Neuronal stem cell (in vitro differentiated cells): ENCODE measurements around the gene AMOTL2.

Source experiments
- DNase-seq: peaks from one replicate; pipeline ENCODE4 v3.0.0-alpha.2; 2013; ENCODE audit warnings: low spot score
- H2AFZ ChIP-seq: one replicate; pipeline ENCODE4 v1.6.1; 2013; ENCODE audit warnings: mild to moderate bottlenecking, low read length, inconsistent platforms
- H2AK5ac ChIP-seq: 2 replicates; pipeline ENCODE4 v1.6.1; 2013; ENCODE audit warnings: low read depth, mild to moderate bottlenecking, inconsistent platforms, low read length, moderate library complexity, mixed read lengths
- H2BK120ac ChIP-seq: 2 replicates; pipeline ENCODE4 v1.6.1; 2013; ENCODE audit warnings: low read depth, mild to moderate bottlenecking, inconsistent platforms, low read length, moderate library complexity, mixed read lengths
- H2BK12ac ChIP-seq: one replicate; pipeline ENCODE4 v1.6.1; 2013; ENCODE audit warnings: low read length, inconsistent platforms
- H2BK15ac ChIP-seq: 2 replicates; pipeline ENCODE4 v1.6.1; 2013; ENCODE audit warnings: mild to moderate bottlenecking, low read length, inconsistent platforms, mixed read lengths
- H2BK5ac ChIP-seq: one replicate; pipeline ENCODE4 v1.6.1; 2013; ENCODE audit warnings: inconsistent platforms, mild to moderate bottlenecking, low read length, moderate library complexity
- H3K14ac ChIP-seq: one replicate; pipeline ENCODE4 v1.6.1; 2013; ENCODE audit warnings: low read length, inconsistent platforms
- H3K18ac ChIP-seq: 2 replicates; pipeline ENCODE4 v1.6.1; 2013; ENCODE audit warnings: low read length, inconsistent platforms
- H3K23ac ChIP-seq: 2 replicates; pipeline ENCODE4 v1.6.1; 2013; ENCODE audit warnings: low read depth, mild to moderate bottlenecking, mixed read lengths, low read length, inconsistent platforms; ENCODE audit not compliant: poor library complexity
- H3K27ac ChIP-seq: replicated peaks from 3 replicates; pipeline ENCODE4 v1.5.1; 2013; ENCODE audit warnings: low read length, inconsistent platforms
- H3K27me3 ChIP-seq, 3 experiments: 2 replicates each; pipeline ENCODE4 v1.6.1; 2013; ENCODE audit warnings: low read length in 3 of 3, mild to moderate bottlenecking in 2 of 3, inconsistent platforms in 1 of 3, low read depth in 1 of 3, mixed read lengths in 1 of 3, moderate library complexity in 1 of 3; ENCODE audit not compliant: control insufficient read depth in 3 of 3, insufficient read depth in 3 of 3
- H3K36me3 ChIP-seq, 2 donors: replicated peaks in 1 of 2; 2 replicates each; pipeline ENCODE4 v1.6.1; 2013; ENCODE audit warnings: low read length in 2 of 2; ENCODE audit not compliant: control insufficient read depth in 2 of 2, insufficient read depth in 2 of 2
- H3K4ac ChIP-seq: 2 replicates; pipeline ENCODE4 v1.6.1; 2013; ENCODE audit warnings: inconsistent platforms, mild to moderate bottlenecking, low read length, moderate library complexity
- H3K4me1 ChIP-seq, 2 donors: 1 replicate in 1 of 2; 2 replicates in 1 of 2; pipeline ENCODE4 v1.6.1; 2013; ENCODE audit warnings: low read length in 2 of 2, low read depth in 1 of 2; ENCODE audit not compliant: control insufficient read depth in 2 of 2, insufficient read depth in 1 of 2
- H3K4me2 ChIP-seq: one replicate; pipeline ENCODE4 v1.6.1; 2013; ENCODE audit warnings: mild to moderate bottlenecking, low read length, inconsistent platforms; ENCODE audit not compliant: insufficient read depth, poor library complexity, severe bottlenecking
- H3K4me3 ChIP-seq, 2 donors: 2 replicates each; pipeline ENCODE4 v1.5.1; 2013; ENCODE audit warnings: low read length in 2 of 2, mild to moderate bottlenecking in 2 of 2, inconsistent platforms in 1 of 2, moderate library complexity in 1 of 2
- H3K79me1 ChIP-seq: one replicate; pipeline ENCODE4 v1.6.1; 2013; ENCODE audit warnings: low read depth, mild to moderate bottlenecking, inconsistent platforms, low read length, moderate library complexity
- H3K9ac ChIP-seq: one replicate; pipeline ENCODE4 v1.6.1; 2013; ENCODE audit warnings: mild to moderate bottlenecking, low read depth, low read length, inconsistent platforms; ENCODE audit not compliant: poor library complexity
- H3K9me3 ChIP-seq, 2 donors: replicated peaks in 1 of 2; 2 replicates each; pipeline versions ENCODE3 to v1.6.1; 2013; ENCODE audit warnings: low read length in 2 of 2, mild to moderate bottlenecking in 2 of 2, inconsistent platforms in 1 of 2, low read depth in 1 of 2, mixed read lengths in 1 of 2, moderate library complexity in 1 of 2; ENCODE audit not compliant: control insufficient read depth in 2 of 2, insufficient read depth in 1 of 2
- H4K8ac ChIP-seq: one replicate; pipeline ENCODE4 v1.6.1; 2013; ENCODE audit warnings: low read depth, mild to moderate bottlenecking, inconsistent platforms, low read length, moderate library complexity
- H4K91ac ChIP-seq: one replicate; pipeline ENCODE4 v1.6.1; 2013; ENCODE audit warnings: low read length, low read depth, mild to moderate bottlenecking, inconsistent platforms; ENCODE audit not compliant: poor library complexity
- WGBS, 2 donors: extraction: QIAGEN DNeasy Blood & Tissue Kit; methylation state at CpG; one replicate each; pipeline ENCODE4 v1.1.7; 2013; ENCODE audit warnings: missing lambda C conversion rate in 2 of 2, mixed read lengths in 1 of 2; ENCODE audit not compliant: insufficient read length in 2 of 2, insufficient replicate concordance in 1 of 2; ENCODE audit errors: extremely low coverage in 2 of 2; 5-methylcytosine and 5-hydroxymethylcytosine counted together

AMOTL2 gene

GRCh38 chr3:134340362-134340981 lies 33.8 kb downstream of the AMOTL2 start:
- no peak overlapping the region for H3K4me2 ChIP-seq
- no peak overlapping the region for H3K4ac ChIP-seq
- DNase-seq: no peak
- no peak overlapping the region for H3K23ac ChIP-seq
- H3K9me3 ChIP-seq: no peaks in the 10 kb centered on the region
- no peak overlapping the region for H2BK12ac ChIP-seq
- H3K27me3 ChIP-seq: no peaks in the 10 kb centered on the region
- H3K79me1 ChIP-seq: no peaks in the 10 kb centered on the region
- no peak overlapping the region for H2AK5ac ChIP-seq
- H2BK5ac ChIP-seq: no peak overlapping the region
- H2BK120ac ChIP-seq: no peak overlapping the region
- no peak overlapping the region for H3K18ac ChIP-seq
- H3K14ac ChIP-seq: no peak overlapping the region
- H3K4me3 ChIP-seq: no peak overlapping the region
- no CpG with 5 or more reads among the region's 1 CpG for WGBS, 2 donors
- no peak overlapping the region for H3K9ac ChIP-seq
- no peaks in the 10 kb centered on the region for H3K36me3 ChIP-seq
- H4K8ac ChIP-seq: no peak overlapping the region
- H2AFZ ChIP-seq: peak overlapping the region; percentile 55
- peaks cover 3 to 8% of the 10 kb centered on the region in 2 donors for H3K4me1 ChIP-seq
- no peak overlapping the region for H4K91ac ChIP-seq
- no peak overlapping the region for H3K27ac ChIP-seq
- no peak overlapping the region for H2BK15ac ChIP-seq

- Histone ChIP-seq H4K8ac (no peak overlapping the region), H2BK120ac (no peak overlapping the region), H2AK5ac (no peak overlapping the region), H2AFZ (no peak overlapping the region), H3K36me3 (no peaks in the 10 kb centered on the region), H3K23ac (no peak overlapping the region), H3K9me3 (no peaks in the 10 kb centered on the region), H2BK15ac (no peak overlapping the region), H3K14ac (no peak overlapping the region), H3K79me1 (no peaks in the 10 kb centered on the region), H3K4me3 (no peak overlapping the region), H2BK5ac (no peak overlapping the region), H3K4me1 (peaks cover 6 to 8% of the 10 kb centered on the region in 2 donors), H3K9ac (no peak overlapping the region), H3K27me3 (no peaks in the 10 kb centered on the region), H3K4ac (no peak overlapping the region), H4K91ac (no peak overlapping the region), H3K27ac (no peak overlapping the region), H3K4me2 (no peak overlapping the region), H2BK12ac (no peak overlapping the region), H3K18ac (no peak overlapping the region)
- no CpG with 5 or more reads among the region's 5 CpGs for WGBS, 2 donors
- DNase-seq: no peak
Measured at GRCh38 chr3:134339913-134340312, 34.3 kb downstream of the AMOTL2 start.

- Histone ChIP-seq H3K9ac (peak overlapping the region; percentile 36), H3K4me1 (peaks cover 12 to 14% of the 10 kb centered on the region in 2 donors), H3K18ac (peak overlapping the region; percentile 76), H2BK15ac (no peak overlapping the region), H2BK120ac (peak overlapping the region; percentile 52), H3K4me3 (no peak overlapping the region), H3K27me3 (no peaks in the 10 kb centered on the region), H4K91ac (peak overlapping the region; percentile 1), H3K27ac (no peak overlapping the region), H2AFZ (no peak overlapping the region), H3K79me1 (no peaks in the 10 kb centered on the region), H2BK12ac (peak overlapping the region; percentile 36), H2BK5ac (no peak overlapping the region), H3K36me3 (no peaks in the 10 kb centered on the region), H3K9me3 (no peaks in the 10 kb centered on the region), H3K14ac (no peak overlapping the region), H4K8ac (no peak overlapping the region), H3K23ac (peak overlapping the region; percentile 38), H3K4ac (peak overlapping the region; percentile 30), H2AK5ac (peak overlapping the region; percentile 41), H3K4me2 (no peak overlapping the region)
- WGBS, 2 donors: no CpG with 5 or more reads among the region's 9 CpGs
- DNase-seq: no peak
Measured at GRCh38 chr3:134339331-134339730, 34.9 kb downstream of the AMOTL2 start.

- H3K9ac ChIP-seq: peak overlapping the region; percentile 36
- H2BK5ac ChIP-seq: peak overlapping the region; percentile 27
- no peak overlapping the region for H3K14ac ChIP-seq
- peak overlapping the region; percentile 13 for H2BK15ac ChIP-seq
- no peaks in the 10 kb centered on the region for H3K9me3 ChIP-seq
- H3K27me3 ChIP-seq: no peaks in the 10 kb centered on the region
- no peaks in the 10 kb centered on the region for H3K36me3 ChIP-seq
- H4K91ac ChIP-seq: peak overlapping the region; percentile 1
- H3K18ac ChIP-seq: peak overlapping the region; percentile 21
- no peak overlapping the region for H3K27ac ChIP-seq
- no peak overlapping the region for H3K4ac ChIP-seq
- no peak for DNase-seq
- H4K8ac ChIP-seq: no peak overlapping the region
- no peak overlapping the region for H2AFZ ChIP-seq
- peak overlapping the region; percentile 38 for H3K23ac ChIP-seq
- no CpG with 5 or more reads among the region's 5 CpGs for WGBS, 2 donors
- H3K4me2 ChIP-seq: no peak overlapping the region
- no peaks in the 10 kb centered on the region for H3K79me1 ChIP-seq
- H3K4me3 ChIP-seq: no peak overlapping the region
- peak overlapping the region; percentile 41 for H2AK5ac ChIP-seq
- H2BK120ac ChIP-seq: peak overlapping the region; percentile 52
- peaks cover 19% of the 10 kb centered on the region in 2 donors for H3K4me1 ChIP-seq
- no peak overlapping the region for H2BK12ac ChIP-seq
Measured at GRCh38 chr3:134338516-134339261, 35.6 kb downstream of the AMOTL2 start.
